Caki2 (cell line): ENCODE measurements around the gene FMNL1. TPM values are rescaled to one million over a fixed set of nuclear protein-coding genes. Genes with fewer than 3 reads are reported as not detected.

Experiments used
- DNase-seq: peaks from one replicate; pipeline ENCODE4 v3.0.0-alpha.2; 2015; ENCODE audit warnings: low read depth
- in situ Hi-C: cut with HindIII; loops from 2 replicates; pipeline ENCODE4 v1.10.0; 2016; ENCODE audit warnings: low sequenced_read_pairs, low pct_unique_long_range_greater_than_20kb, mixed read lengths
- total RNA-seq: library from RNA; depleted of rRNA; stranded (reverse); fragments of >200 nt; shearing (Covaris generic); gene quantifications from 2 replicates; pipeline ENCODE4 v1.2.3, GENCODE V29; 2014; ENCODE audit warnings: low replicate concordance

Gene FMNL1
- total RNA-seq, 1 experiment from 2014 or later = 2.3 TPM

DNA sequence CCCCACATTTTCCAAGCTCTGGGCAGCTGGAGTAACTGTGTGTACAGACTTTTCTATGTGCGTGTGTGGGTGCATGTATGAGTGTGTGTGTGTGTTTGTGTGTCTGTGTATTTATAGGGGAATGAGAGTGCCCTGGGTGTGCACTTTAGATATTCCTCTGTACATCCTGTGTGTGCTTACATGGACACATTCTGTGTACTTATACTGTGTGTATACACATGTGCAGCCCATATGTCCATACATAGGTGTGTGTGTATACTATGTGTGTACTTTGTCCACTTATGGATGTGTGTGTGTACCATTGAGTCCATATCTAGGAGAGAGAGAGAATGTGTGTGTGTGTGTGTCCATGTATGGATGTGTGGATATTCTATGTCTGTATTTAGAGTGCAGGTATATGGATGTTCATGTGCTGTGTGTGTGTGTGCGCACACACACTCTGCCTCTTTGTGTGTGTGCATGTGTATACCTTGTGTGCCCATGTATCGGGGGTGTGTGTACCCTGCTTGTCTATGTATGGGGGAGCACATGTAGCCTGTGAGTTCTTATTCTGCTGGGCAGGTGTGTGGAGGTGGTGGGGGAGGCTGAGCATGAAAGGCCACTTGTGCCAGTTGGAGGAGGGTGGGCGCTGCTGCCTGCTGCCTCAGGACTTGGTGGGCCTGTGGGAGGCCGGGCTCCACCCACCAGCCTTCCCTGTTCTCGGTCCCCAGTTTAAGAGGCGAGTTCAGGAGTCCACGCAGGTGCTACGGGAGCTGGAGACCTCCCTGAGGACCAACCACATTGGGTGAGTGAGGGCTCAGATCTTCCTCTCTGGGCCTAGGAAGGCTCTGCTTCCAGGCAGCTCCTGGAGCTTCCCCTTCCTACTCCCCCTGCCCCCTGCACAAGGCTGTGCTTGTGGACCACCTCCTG is 11.1 kb downstream of the FMNL1 start:
- in situ Hi-C loops = no loop called here
- DNase-seq = no peak

DNA sequence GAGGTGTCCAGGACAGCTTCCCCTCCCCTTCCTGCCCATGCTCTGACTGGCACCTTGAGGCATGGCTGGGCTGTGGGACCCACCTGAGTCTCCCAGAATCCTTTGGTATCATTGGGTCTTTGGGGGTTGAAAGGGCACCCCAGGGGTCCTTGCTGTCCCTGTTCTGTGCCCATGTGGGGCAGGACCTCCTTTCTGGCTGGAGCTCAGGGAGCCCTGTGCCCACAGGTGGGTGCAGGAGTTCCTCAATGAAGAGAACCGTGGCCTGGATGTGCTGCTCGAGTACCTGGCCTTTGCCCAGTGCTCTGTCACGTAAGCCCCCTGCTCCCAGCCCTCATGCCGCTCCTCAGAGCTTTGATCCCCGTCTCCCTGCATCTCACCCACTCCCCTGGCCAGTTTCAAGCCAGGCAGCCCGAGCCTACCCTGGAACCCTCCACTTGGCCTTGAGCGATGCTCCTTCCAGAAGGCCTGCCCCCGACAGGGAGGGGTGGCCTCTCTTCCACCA is 11.8 kb downstream of the FMNL1 start:
- no peak for DNase-seq
- in situ Hi-C loops = no loop called here

GRCh38 chr17:45234641-45235415 is 13.1 kb downstream of the FMNL1 start:
- no peak for DNase-seq
- in situ Hi-C loops = no loop called here

DNA sequence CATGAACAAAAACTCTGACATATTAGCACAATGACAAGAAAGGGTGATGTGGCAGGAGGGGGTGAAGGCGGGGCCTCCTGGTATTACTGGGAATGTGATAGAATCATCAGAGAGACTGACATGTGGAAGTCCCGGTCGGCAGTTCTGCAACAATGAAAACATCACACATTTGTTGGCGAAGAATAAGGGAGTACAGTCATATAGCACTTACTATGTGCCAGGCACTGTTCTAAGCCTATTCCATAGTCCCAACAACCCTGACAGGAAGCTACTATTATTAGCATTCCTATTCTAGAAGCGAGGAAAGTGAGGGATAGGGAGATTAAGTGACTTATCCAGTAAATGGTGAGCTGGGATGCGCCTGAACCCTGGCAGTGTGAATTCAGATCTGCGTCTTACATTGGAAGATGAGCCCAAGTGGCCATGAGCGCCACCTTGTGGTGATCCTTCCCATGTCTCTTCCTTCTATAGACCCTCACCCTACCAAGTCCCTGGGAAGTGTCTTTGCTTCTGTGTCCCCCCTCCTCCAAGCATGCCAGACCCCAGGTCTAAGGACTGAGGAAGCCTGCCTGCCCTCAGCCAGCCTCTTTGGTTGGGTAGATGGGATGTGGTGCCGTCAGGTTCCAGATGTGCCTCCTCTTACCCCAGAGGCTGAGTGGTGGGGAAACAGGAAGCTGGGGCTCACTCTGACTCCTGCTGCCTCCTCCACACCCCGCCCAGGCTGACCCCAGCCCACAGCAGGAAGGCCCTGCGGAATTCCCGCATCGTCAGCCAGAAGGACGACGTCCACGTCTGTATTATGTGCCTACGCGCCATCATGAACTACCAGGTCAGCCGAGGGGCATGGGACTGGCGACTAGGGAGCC is 14.0 kb downstream of the FMNL1 start:
- peak; percentile 43 for DNase-seq

GRCh38 chr17:45236282-45236606 is 14.6 kb downstream of the FMNL1 start:
- no peak for DNase-seq
- in situ Hi-C loops = no loop called here

More for the DNA sequence above, 14.0 kb downstream of the FMNL1 start:
- in situ Hi-C loops = no loop called here

GRCh38 chr17:45237686-45238085 is 16.0 kb downstream of the FMNL1 start:
- in situ Hi-C loops = no loop called here

DNA sequence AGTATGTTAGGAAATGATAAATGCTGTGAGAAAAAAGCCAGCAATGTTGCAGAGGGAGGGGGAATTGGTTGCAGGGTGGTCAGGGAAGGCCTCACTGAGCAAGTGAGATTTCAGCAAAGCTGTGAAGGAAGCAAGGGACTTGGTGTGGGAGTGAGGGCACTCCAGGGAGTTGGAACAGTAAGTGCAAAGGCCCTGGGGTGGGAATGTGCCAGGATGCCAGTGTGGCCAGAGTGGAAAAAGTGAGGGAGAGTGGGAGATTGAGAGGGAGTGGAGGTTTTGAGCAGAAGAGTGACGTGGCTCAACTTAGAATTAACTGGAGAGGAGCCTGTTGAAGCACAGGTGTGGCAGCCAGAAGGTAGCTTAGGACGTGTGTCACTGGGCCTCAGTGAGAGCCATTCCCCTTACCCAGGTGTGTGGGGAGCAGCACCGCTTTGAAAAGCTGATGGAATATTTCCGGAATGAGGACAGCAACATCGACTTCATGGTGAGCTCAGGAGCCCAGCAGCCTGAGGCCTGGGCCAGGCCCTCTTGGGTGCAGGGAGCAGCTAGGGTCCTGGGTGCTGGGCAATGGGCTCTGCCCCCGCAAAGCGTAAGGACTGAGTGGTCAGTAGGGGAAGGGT is 16.6 kb downstream of the FMNL1 start:
- in situ Hi-C loops = no loop called here
- no peak for DNase-seq

More at GRCh38 chr17:45237686-45238085, 16.0 kb downstream of the FMNL1 start:
- DNase-seq = no peak

DNA sequence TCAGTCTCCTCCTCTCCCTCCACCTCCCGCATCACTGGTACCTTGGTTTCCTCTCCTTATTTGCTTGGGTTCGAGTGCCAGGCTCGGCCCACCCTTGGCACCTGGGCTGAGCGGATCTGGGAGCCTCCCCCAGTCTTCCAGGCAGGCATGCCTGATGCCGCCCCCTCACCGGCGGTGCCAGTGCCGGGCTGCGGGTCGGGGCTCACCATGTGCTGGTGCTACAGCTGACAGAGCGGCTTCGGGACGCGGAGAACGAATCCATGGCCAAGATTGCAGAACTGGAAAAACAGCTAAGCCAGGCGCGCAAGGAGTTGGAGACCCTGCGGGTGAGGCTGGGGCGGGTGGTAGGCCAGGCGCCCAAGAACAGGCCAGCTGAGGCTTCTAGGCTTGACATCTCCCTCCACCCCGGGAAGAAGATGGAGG is 19.2 kb downstream of the FMNL1 start:
- no peak for DNase-seq
- in situ Hi-C loops = no loop called here

DNA sequence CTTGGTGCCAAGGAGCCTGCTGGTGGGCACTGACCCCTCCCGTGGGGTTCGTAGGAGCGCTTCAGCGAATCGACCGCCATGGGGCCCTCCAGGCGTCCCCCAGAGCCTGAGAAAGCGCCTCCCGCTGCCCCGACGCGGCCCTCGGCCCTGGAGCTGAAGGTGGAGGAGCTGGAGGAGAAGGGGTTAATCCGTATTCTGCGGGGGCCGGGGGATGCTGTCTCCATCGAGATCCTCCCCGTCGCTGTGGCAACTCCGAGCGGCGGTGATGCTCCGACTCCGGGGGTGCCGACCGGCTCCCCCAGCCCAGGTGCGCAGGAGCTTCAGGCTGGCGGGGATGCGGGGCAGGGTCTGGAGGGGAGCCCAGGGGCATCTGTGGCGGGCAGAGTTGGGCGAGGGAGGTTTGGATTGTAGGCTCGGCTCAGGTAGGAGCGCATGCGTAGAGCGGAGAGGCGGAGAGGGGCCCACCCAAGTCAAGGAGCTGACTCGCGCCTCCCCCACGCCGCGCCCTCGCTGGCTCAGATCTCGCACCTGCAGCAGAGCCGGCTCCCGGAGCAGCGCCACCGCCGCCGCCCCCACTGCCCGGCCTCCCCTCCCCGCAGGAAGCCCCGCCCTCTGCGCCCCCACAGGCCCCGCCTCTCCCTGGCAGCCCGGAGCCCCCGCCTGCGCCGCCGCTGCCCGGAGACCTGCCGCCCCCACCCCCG is 19.8 kb downstream of the FMNL1 start:
- in situ Hi-C loops = no loop called here
- no peak for DNase-seq

DNA sequence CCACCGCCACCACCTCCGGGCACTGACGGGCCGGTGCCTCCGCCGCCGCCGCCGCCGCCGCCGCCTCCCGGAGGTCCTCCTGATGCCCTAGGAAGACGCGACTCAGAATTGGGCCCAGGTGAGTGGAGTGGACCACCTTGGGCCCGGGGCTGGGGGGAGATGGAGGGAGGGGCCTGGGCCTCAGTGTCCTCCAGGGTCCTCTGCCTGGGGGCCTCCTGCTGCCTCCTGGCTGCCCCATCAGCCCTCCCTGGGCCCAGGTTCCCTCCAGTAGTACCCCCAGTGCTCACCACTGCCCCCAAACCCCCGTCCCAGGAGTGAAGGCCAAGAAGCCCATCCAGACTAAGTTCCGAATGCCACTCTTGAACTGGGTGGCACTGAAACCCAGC is 20.3 kb downstream of the FMNL1 start:
- DNase-seq = no peak
- in situ Hi-C loops = no loop called here

GRCh38 chr17:45243750-45244149 is 22.1 kb downstream of the FMNL1 start:
- in situ Hi-C loops = no loop called here
- no peak for DNase-seq

GRCh38 chr17:45244725-45245656 is 23.3 kb downstream of the FMNL1 start:
- in situ Hi-C loops = no loop called here
- no peak for DNase-seq

DNA sequence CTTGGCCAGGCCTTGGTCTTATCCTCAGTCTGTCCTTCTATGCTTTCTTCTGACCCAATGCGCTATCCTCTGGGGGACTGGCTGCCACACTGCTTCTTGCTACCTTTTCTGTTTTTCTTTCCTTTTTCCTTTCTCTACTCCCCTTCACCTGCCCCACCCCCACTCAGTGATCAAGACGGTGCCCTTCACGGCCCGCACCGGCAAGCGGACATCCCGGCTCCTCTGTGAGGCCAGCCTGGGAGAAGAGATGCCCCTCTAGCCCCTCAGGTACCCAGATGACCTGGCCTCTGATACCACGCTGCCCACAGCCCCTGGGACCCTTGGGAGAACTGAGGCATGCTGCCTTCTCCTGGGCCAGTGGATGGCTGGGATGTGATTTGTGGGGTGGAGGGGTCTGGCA is 24.7 kb downstream of the FMNL1 start:
- DNase-seq = no peak
- in situ Hi-C loops = no loop called here

- no peak for DNase-seq
- in situ Hi-C loops = no loop called here
These were observed 25.3 kb downstream of the FMNL1 start for GRCh38 chr17:45246861-45247428.

DNA sequence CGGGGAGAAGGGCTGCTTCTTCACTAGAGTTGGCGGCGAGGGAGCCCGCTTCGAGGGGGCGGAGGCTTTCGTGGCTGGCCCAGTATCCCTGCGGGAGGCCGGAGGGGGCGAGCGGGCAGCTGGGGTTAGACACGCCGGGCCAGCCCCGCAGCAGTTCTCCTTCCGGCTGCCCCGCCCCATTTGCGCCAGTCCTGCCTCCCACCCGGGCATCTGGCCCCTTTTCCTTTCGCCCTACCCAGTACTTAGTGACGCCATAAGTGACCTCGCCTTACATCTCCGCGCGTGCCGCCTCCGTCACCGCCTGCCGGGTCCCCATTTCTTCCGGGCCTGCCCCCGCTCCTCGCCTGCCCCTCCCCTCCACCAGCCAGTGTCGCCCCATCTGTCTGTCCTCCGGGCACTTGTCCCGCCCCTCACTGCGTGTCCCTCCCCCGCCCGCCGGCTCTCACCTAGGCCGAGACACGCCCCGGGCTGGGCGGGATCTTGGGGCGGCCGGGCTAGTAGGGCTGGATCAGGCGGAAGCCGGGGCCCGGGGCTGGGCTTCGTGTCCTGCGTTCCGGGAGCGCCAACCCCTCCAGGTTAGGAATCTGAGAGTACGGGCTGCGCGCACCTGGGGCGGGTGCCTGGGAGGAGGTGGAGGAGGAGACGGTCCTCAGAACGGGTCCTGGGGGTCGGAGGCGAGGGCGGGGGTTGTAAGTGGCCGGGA is 25.9 kb downstream of the FMNL1 start:
- DNase-seq = peak; percentile 94
- in situ Hi-C loops = no loop called here
